Kasumi-1 (cell line): ENCODE measurements around the gene EEF1A2.

ENCODE experiments used
- DNase-seq, 2 experiments: peaks; one replicate each; lab custom pipeline; 2025; lab: John Stamatoyannopoulos, UW

The EEF1A2 gene

GRCh38 chr20:63500151-63500901 is 1.4 kb upstream of the EEF1A2 start:
- DNase-seq, result no peak

GRCh38 chr20:63499338-63499969 is 571 bp upstream of the EEF1A2 start:
- no peak for DNase-seq

GRCh38 chr20:63497946-63498935 is 642 bp downstream of the EEF1A2 start:
- DNase-seq, result no peak

GRCh38 chr20:63497138-63497945 is 1.5 kb downstream of the EEF1A2 start:
- no peak for DNase-seq

GRCh38 chr20:63496596-63497120 is 2.2 kb downstream of the EEF1A2 start:
- no peak for DNase-seq

GRCh38 chr20:63495741-63496595 is 2.9 kb downstream of the EEF1A2 start:
- DNase-seq, result peak; percentile 13 to 27

GRCh38 chr20:63495167-63495720 is 3.6 kb downstream of the EEF1A2 start:
- no peak for DNase-seq

- DNase-seq, result no peak
These were observed 4.3 kb downstream of the EEF1A2 start for GRCh38 chr20:63494420-63495166.

GRCh38 chr20:63494084-63494419 is 4.8 kb downstream of the EEF1A2 start:
- no peak for DNase-seq

GRCh38 chr20:63493563-63494020 is 5.3 kb downstream of the EEF1A2 start:
- DNase-seq, result no peak

GRCh38 chr20:63492982-63493381 is 5.9 kb downstream of the EEF1A2 start:
- no peak for DNase-seq

- no peak for DNase-seq
These were observed 6.4 kb downstream of the EEF1A2 start for GRCh38 chr20:63492518-63492917.

GRCh38 chr20:63491635-63492230 is 7.2 kb downstream of the EEF1A2 start:
- DNase-seq, result no peak

- DNase-seq, result no peak
These were observed 7.8 kb downstream of the EEF1A2 start for GRCh38 chr20:63491078-63491477.

- DNase-seq, result no peak
These were observed 8.5 kb downstream of the EEF1A2 start for GRCh38 chr20:63490416-63490815.

- no peak for DNase-seq
These were observed 10.3 kb downstream of the EEF1A2 start for GRCh38 chr20:63488315-63489251.

- DNase-seq, result no peak
These were observed 11.1 kb downstream of the EEF1A2 start for GRCh38 chr20:63487781-63488241.
